Upper lobe of left lung (tissue), 4 donors: ENCODE data around the gene PNCK.
"Not testable (repeated sequence)": the region's sequence is repeated elsewhere in the genome, so short reads cannot be mapped to it uniquely, and the experiment has no call there.

Experiments used
- CTCF ChIP-seq, 6 experiments: fragments of 450-650 bp in 4 of 6; fragments of 200-600 bp in 2 of 6; sonication (generic) in 2 of 6; IDR thresholded peaks; one replicate each; pipeline ENCODE4 v1.5.1; 2016 to 2019; ENCODE audit warnings: antibody characterized with exemption in 6 of 6
- POLR2A ChIP-seq, 4 donors: fragments of 450-650 bp; IDR thresholded peaks; one replicate each; pipeline ENCODE4 v1.5.1; 2016 to 2017; ENCODE audit warnings: antibody characterized with exemption in 4 of 4, mild to moderate bottlenecking in 2 of 4
- POLR2AphosphoS5 ChIP-seq, 2 donors: sonication (generic); formaldehyde crosslinking; IDR thresholded peaks; one replicate each; pipeline ENCODE4 v1.5.1; 2017; ENCODE audit warnings: antibody characterized with exemption in 2 of 2

- TF ChIP-seq POLR2A, CTCF, POLR2AphosphoS5 (IDR thresholded peaks at IDR 0.05): not testable (repeated sequence)
These were observed 22.9 kb upstream of the PNCK start for GRCh38 chrX:153696538-153696937.
